ENCODE data around the gene NT5C3B.

NT5C3B gene

DNA sequence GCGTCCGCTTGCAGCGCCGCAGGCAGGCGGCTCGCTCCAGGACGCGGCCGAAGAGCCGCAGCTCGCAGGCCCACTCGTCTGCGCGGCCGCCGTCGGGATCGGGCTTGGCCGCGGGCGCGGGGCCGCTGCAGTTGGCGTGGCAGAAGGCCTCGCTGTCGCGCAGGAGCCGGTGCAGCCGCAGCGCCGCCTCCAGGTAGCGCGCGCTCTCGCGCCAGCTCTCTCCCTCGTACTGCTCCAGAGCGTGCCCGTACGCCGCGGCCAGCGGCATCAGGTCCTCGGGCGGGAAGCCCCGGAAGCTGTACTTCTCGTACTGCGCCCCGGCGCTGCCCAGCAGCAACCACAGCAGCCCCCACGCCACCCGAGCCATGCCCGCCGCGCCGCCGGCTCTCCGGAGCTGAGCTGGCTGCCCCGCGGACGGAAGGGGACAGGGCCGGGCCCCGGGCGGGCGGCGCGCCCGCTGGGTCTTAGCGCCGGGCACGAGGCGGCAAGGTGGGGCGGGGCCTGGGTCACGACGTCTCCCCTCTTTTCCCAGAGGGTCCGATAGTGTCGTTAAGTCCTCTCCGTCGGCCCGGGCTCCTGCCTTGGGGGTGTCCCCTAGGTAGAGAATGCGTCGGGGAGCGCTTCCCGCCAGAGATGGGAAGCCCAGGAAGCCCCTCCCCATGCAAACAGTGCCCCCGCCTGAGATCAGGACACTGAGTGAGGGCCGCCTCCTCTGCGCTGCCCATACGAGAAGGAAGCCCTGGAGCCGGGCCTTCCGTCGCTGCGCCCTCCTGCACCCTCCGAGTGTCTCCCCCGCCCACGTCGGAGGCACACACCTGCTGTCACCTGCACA is 24.3 kb downstream of the NT5C3B start, which contains the start of gene P3H4:
P3H4 (minus strand) TSS at position 401 of the 832 bp plus-strand sequence; CDS start at position 367, 34 bp downstream.
- DNase-seq (ENCODE audit: low read depth in 3 of 3, low spot score in 1 of 3): peak in 2 of 3 donors; percentile 34 to 61

DNA sequence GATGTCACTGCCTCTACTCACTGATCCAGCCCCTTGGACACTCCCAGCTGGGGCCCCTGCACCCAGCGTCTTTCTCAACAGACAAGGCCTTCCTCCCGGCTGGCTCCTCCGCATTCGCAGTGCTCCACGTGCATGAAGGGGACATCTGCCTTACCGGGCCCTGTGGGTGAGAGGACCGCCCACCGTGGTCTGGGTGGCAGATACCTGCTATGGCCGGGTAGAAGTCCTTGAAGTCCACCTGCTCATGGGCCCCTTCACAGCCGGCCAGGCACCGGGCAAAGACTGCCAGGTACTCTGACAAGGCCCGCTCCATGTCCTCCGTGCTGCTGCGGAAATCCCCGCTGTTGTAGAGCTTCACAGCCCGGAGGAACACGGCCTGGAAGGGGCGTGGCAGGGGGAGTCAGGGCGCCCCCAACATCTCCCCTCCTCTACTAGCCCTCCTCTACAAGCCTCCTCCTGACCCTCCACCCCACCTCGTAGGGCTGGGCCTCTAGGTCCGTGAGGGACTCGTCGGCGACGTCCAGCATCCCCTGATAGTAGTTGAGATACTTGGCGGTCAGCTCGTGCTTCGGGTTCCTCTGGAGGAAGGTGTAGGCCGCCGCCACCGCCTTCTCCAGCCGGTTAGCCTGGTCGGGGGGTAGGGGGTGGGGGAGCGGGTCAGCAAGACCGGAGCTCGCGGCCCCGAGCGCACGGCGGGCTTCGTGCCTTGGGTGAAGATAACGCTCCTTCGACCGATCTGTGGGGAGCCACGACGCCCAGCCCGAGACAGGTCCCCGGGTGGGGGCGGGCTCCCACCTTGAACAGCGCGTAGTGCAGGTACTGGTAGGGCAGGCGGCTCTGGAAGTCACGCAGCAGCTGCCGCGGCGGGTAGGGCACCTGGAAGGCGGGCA is 25.1 kb downstream of the NT5C3B start:
- DNase-seq (ENCODE audit: low read depth in 3 of 3, low spot score in 1 of 3): no peak

DNA sequence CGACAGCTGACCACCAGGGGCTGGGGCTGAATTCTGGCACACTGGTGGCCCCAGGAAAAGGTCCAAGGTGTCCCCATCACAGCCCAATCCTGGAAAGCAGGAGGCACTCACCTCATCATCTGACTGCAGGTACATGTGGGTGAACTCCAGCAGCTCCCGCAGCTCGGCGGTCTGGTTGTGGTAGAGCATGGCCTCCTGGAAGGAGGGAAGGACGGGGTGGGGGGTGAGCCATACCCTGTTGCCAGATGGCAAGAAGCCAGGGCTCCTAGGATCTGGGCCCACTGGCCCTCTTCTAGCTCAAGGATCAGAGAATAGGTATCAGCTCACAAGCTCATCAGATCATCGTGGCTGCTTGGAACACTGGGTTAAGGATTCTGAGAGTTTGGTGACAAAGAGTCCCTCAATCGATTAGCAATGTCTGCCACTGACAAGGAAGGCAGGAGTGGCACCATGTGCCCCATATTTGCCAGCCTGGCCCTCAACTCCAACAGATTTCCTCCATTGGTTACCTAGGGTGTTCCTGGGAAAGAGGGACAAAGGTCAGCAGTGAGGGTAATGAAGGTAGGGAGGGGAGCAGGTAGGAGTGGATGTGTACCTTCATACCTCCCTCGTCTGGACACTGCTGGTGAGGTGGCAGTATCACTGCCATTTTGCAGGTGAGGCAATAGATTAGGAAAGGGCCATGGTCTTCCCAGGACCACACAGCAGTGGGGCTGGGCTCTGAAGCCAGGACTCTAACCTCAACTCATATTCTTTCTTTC is 29.2 kb downstream of the NT5C3B start:
- no peak for DNase-seq (ENCODE audit: low read depth in 3 of 3, low spot score in 1 of 3)

DNA sequence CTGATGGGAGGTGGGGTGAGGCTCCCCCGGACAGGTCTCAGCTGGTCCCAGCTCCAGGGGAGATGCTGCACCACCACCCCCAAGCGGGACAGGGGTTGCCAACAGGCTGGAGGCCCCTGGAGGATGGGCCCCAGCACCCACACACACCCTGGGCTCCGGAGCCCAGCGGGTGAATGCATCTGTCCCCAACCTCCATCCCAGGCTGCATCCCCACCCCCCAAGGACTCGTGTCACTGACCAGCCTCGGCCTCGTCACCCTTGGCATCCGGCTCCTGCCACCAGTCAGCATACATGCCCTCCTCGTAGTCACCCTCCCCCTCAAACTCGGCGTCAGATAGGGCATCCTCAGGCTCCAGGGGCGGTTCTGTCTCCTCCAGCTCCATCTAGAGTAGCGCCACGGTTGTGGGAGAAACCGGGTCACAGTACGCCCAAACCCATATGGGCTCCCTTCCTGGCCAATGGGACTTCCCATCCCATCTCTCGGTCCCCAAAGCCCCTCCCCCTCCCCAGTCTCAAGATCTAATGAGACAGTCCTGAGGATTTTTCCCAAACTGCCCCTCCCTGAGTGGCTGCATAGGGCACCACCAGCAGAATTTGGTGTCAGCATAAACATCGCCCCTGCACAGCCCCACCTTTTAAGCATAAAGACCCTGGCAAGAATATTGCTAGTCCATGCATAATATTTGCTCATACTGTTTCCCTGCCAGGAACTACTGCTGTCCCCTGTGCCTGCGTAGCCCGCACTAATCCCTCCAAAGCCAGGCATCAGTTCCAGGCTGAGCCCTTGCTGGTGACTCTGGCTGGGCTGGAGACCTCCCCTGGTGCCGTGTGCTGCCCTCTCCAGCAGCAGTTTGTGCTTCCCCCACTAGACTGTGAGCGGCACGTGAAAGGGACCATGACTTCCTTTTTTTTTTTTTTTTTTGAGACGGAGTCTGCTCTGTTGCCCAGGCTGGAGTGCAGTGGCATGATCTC is 32.7 kb downstream of the NT5C3B start:
- no peak for DNase-seq (ENCODE audit: low read depth in 3 of 3, low spot score in 1 of 3)

DNA sequence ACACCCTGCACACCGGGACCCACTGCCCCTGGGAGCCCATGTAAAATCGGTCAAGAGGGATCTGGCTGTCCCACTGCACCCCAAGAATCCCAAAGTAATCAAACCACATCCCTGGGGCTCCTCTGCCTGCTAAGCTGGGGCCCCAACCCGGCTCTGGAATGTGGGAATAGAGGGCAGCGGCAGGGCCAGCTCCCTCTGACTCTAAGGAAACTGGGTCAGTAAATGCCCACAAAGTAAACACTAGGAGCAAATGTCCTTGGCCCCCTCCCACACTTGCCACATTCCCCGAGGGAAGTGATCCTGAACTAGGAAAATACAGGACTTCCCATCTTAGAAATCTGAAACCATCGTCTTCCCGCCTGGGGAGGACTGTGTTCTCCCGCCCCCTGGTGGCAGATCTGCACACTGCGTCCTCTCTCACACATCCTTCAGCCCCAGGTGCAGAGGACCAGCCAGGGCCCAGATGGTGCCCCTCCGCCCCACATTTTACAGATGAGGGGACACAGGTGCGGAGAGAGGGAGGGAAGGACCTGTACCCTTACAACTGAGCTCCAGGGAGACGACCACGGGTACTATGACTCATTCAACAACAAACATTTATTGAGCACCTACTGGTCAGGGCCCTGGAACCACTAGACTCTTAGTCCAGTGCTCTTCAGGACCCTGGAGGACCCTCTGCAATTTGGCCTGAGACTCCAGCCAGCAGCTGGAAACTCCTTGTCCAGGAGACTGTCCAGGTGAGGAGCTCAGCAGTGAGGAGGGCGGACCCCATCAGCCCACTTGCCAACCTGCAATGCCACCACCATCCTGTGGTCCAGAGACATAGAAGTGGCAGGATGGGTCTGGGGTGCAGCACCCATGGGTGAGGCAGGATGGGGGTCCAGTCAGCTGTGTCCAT is 34.4 kb downstream of the NT5C3B start:
- peak; percentile 31 to 73 (median 51) for DNase-seq (ENCODE audit: low read depth in 3 of 3, low spot score in 1 of 3)

DNA sequence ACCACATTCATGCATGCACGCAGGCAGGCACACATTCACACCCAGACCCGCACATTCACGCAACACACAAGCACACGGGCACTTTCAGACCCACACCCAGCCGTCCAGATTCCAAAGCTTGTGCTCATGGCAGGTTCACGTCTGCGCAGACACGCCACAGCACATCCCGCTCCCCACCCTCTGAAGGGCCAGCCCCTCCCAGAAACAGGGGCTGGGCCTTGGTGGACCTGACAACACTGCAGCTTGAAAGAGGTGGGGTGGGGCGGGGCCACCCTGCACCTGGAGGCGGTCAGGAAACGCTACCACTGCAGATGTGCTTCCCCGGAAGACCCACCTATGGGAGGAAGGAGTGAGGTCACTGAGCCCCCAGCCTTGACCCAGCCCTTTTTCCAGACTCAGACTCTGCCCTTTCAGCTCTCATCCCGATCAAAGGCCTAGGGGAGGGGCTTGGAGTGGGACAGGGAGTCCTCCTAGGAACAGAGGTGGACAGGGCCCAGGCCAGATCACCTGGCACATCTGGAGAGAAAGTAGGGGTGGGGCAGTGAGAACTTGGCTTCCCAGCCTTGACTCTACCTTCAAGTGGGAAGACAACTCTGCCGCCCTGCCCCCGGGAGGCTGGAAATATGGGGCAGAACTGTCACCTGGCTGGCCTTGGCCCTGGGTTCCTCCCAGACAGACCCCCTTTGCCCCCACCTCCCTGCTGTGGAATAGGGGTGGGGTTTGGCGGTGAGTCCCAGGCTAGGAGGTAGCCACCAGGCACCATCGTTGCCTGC is 35.2 kb downstream of the NT5C3B start:
- DNase-seq (ENCODE audit: low read depth in 3 of 3, low spot score in 1 of 3): no peak

DNA sequence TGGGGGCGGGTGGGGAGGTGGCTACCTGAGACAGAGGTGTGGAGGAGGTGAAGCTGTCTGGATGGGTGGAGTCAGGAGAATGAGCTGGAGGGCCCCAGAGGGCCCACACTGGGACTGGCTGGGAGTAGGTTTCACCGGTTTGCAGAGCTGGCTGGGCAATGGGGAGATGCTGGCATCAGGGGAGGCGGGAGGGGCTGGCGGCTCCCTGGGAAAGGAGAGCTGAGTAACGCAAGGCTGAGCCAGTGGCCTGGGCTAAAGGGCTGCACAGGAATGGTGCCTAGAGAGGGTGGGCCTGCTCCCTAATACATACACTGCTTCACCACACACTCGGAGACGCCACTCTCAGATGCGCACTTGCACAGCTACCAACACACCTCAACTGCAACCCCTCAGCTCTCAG is 36.7 kb downstream of the NT5C3B start:
- DNase-seq (ENCODE audit: low read depth in 3 of 3, low spot score in 1 of 3): no peak

DNA sequence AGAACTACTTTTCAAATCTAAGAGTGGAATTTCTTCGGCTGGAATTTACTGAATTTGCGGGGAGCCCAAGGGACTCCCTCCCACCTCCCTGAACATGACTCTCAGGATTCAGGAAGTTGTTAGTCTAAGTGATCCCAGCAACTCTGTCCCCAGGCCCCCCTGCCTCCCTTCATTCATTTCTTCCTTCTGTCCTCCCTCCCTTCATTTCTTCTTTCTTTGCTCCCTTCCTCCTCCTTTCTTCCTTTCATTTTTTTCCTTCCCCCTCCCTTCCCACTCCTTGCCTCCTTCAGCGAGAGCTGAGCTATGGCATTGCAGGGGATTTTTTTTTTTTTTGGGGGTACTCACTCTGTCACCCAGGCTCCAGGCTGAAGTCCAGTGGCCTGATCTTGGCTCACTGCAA is 38.7 kb downstream of the NT5C3B start:
- DNase-seq (ENCODE audit: low read depth in 3 of 3, low spot score in 1 of 3): no peak

DNA sequence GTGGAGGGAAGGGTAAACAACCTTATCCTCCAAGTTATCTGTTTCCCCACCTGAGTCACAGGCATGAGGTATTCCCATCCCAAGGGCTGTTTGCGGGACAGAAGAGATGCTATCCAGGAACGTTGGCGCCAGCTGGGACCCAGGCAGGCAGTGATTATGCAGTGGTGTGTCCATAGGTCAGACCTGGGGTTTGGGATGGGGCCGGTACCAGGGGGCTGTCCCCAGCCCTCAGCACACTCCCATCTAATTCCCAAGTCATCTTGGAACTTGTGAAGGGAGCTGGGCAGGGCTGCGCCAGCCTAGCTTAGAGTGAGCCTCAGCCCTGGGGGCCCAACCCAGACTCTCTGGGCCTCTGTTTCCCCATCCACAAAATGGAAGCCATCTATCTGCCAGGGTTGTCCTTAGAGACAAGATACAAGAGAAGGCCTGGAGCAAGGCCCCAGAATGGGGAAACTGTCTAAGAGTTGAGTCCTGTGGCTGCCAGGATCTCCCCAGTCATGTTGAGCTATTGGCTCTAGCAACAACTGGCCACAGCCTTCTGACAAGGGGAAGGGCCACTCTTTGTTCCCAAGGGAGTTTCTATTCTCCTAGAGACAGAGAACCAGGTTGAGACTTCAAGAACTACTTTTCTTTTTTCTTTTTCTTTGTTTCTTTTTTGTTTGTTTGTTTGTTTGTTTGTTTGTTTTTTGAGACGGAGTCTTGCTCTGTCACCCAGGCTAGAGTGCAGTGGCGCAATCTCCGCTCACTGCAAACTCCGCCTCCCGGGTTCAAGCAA is 39.7 kb downstream of the NT5C3B start:
- DNase-seq (ENCODE audit: low read depth in 3 of 3, low spot score in 1 of 3): no peak

DNA sequence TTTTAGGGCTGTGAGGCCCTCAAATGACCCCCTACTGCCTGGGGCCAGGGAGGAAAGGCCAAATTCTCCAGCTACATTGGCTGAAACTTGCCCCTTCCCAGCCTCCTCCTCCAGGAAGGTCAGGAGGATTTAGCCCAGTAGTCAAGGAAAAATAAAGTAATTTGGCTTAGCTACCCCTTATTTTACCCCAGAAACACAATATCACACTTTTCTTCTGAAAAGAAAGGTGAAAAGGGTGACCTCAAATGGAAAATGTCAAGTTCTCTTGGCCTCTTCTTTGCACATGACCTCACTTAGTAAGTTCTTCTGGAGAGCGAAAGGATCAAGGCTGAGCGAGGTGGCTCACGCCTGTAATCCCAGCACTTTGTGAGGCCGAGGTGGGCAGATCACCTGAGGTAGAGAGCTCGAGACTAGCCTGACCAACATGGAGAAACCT is 41.5 kb downstream of the NT5C3B start:
- DNase-seq (ENCODE audit: low read depth in 3 of 3, low spot score in 1 of 3): no peak

DNA sequence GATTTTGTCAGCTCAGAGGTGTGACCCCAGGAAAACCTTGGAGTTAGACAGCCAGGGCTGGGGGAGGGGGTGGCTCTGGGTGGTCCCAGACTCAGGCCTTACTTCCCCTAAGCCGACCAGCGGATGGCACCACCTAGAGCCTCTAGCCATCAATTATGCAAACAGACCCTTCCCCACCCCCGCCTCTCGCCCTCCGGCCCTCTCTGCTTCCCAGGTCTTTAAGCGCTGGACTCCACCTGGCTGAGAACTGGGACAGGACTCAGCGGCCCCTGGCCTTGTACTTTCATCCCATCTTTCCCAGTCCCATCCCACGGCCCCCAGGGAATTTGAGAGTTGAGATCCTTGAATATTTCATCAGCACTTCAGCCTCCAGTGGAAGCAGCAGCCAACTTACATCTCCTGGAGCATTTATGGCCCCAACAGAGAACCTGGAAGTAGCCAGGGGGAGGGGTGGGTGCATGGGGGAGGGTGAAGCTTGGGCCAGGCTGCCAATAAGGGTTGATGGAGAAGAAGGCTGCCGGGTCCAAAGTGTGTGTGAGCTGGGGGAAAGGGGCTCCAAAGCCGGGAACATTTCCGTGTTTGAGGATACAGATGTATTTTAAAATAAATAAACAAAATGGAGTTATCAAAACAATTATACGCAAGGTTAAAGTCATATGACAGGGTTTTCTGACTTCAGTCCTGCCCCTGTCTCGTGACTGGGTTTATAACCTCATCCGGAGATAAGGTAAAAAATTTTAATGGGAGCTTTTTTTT is 42.1 kb downstream of the NT5C3B start:
- DNase-seq (ENCODE audit: low read depth in 3 of 3, low spot score in 1 of 3): no peak

DNA sequence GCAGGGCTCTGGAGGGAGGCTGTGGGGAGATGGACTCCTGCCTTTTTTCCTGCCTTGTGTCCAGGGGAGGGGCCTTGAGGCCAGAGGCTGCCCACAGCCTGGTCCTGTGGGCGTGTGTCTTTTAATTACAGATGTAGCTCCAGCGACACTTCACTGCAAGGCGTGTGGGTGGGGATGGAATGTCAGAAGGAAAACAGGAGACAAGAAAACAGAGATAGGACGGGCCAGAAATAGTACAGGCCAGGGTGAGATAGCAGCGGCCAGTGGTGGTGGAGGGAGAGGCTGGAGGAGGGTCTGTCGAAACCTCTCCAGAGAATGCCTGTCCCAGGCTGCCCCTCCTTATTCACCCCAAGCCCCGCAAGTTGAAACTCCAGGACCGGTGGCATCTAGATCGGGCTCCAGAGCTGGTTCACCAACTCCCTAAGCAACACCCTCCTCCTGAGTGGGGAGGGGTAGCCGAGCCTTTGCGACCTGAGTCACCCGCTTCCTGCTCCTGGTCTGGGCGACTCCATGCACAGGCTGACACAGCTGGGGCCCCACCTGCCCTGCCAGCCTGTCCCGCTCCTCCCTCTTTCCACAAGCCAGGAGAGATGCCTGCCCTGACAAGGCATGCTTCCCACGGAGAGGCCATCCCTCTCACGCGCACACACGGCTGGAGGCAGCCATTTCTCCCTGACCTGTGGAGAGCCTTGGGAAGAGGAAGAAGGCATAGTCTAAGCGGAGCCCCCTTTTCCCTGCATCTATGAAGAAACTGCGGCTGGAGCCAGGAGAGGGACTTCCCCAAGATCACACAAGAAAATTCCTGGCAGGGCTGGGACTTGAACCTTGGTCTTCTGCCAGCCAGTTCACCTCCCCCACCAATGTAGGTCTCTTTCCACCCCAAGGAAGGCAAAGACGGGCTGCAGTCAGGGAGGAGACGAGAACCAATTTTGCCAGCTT is 42.9 kb downstream of the NT5C3B start:
- DNase-seq (ENCODE audit: low read depth in 3 of 3, low spot score in 1 of 3): no peak

DNA sequence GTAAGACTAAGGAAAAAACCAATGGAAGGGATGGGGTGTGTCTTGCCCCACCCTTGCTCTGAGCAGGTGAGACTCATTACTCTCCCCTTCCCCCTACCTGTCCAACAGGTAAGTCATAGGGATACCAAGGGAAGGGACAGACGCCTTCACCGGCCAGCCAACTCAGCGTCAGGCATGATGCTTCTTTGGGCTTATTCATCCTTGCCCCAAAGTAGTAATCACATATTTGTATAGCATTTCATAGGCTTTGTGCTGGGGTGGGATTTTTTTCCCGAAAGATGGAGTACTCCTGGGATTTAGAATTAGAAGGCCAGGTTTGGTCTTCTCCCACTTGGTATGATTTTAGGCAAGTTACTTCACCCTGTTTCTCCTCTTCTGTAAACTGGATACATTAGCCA is 49.0 kb downstream of the NT5C3B start:
- DNase-seq (ENCODE audit: low read depth in 3 of 3, low spot score in 1 of 3): no peak

DNA sequence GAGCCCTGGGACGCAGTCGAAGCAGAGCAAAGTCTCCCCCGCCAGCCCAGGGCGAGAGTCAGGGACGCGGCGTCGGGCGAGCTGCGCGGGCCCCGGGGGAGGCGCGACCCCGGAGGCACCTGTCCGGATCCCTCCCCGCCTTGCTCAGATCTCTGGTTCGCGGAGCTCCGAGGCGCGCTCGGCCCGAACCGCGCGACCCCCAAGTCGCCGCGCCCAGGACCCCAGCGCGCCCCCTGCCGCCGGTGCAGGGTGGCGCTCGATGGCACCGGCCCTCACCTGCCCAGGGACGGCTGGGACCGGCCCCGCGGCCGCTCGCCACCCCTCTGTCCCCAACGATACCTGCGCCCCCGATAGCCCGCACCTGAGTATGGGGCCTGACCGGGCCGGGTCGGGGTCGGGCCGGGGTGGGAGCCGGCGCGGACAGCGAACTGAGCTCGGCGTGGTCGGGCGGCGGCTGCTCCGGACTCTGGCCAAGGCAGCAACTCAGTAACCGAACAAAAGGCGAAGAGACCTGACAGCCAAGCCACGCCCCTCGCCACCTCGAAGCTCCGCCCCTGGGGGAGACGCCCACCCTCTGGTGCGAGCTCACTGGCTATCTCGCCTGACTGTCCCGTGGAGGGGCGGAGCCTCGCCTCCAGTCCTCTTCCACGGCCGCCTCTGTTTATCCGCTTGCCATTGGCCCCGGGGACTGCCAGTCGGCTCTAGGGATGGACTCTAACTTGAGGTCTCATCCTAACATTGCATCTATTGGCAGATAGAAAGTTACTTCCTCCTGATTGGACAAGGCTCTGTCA is 49.6 kb downstream of the NT5C3B start, which contains the start of gene JUP:
JUP (minus strand) TSS at position 485 of the 794 bp plus-strand sequence. CDS start 14,857 bp downstream, outside the sequence.
- DNase-seq (ENCODE audit: low read depth in 3 of 3, low spot score in 1 of 3): peak; percentile 66 to 81 (median 68)

DNA sequence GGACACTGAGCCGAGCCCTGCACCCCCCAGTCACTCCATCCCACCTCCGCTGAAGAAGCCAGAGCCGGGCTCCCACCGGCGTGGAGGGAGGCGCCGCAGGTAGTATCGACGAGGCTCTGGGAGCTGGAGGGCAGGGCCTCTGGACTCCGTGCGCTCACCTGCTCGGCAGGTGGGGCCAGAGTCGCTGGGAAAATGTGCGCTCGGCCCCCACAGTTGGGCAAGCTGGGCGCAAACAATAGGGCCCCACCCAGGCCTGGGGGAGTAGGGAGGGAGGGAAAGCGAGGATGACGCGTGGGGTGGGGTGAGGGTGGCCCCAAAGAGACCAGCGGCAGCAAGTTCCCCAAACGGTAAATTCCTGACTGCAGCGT is 50.2 kb downstream of the NT5C3B start:
- no peak for DNase-seq (ENCODE audit: low read depth in 3 of 3, low spot score in 1 of 3)

Measured in stimulated activated CD4-positive, alpha-beta T cell treated with anti-CD3 and anti-CD28 coated beads, TNF-alpha, amount 100 ng/mL, for 1 hour (primary cell).